ENCODE measurements around the gene RAB3A. TPM values are rescaled to one million over a fixed set of nuclear protein-coding genes. Genes with fewer than 3 reads are reported as not detected.

Gene RAB3A
- polyA plus RNA-seq, 2 of the 4 experiments (the other 2 are of a cell fraction): 0.39 to 1.0 TPM

DNA sequence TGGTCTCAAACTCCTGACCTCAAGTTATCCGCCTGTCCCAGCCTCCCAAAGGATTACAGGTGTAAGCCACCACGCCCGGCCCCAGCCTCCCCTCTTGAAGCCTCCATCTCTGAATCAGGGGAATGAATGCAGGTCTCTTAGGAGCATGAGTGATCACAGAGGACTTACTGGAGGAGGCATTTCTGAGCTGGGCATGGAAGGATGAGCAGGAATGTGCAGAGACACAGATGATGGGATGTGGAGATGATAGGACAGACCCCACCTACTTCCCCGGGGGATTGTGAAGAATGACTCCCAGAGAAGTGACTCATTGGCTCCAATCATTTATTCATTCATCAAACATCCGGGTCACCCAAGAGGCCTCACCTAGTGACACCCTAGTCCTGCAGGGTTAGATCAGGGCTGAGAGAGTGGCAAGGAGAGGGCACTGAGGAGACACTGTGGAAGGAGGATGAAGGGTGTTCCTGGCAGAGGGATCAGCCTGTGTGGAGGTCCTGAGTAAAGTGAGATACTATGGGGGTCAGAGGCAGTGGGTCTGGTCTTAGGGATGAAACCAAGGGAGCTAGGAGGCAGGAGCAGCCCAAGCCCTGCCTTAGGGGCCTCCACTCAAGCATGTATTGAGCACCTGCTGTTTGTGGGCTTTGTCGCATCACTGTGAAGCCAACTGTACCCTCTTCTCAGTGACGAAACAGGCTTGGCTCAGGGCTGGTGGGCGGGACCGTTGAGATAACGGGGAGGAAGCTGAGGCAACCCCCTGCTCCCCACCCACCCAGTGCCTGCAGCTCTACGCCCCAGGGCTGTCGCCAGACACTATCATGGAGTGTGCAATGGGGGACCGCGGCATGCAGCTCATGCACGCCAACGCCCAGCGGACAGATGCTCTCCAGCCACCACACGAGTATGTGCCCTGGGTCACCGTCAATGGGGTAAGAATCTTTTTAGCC is 27.2 kb downstream of the RAB3A start:
- Histone ChIP-seq H3K4me3 (no peak overlapping the region), H3K4me2 (no peak overlapping the region), H3K27ac (no peak overlapping the region), H3K9me3 (no peaks in the 10 kb centered on the region), H3K4me1 (peaks cover 4% of the 10 kb centered on the region; the same call in 1 of the 3 replicates)
- POLR2A ChIA-PET: interaction anchor here (1.0 kb wide), 1 partner anchor 16 kb away, joined by 4 read pairs; the partner anchor contains the start of gene MPV17L2
- 81% methylated on average over 14 of the region's 19 CpGs for WGBS (ENCODE audit: missing lambda C conversion rate)
- DNase-seq (ENCODE audit: low read depth in 1 of 2, low spot score in 1 of 2) (no peak), FAIRE-seq (no peak), ATAC-seq (no peak)
- CTCF ChIA-PET: interaction anchor here (0.9 to 2.0 kb wide), 4 partner anchors 10 to 75 kb away, joined by 3 to 10 read pairs (median 6); no protein-coding TSS in a partner anchor
- no peak for TF ChIP-seq PHF8 (IDR thresholded peaks at IDR 0.05; ENCODE audit: borderline replicate concordance, low read depth)
- no peak for TF ChIP-seq NR3C1 (IDR thresholded peaks at IDR 0.05)
- no peak for TF ChIP-seq RARB (CRISPR knock-in tag; IDR thresholded peaks at IDR 0.05)
- no peak for TF ChIP-seq ZNF302 (CRISPR knock-in tag; IDR thresholded peaks at IDR 0.05)
- peak; percentile 53 for TF ChIP-seq ZFP36 (IDR thresholded peaks at IDR 0.05; ENCODE audit: borderline replicate concordance, partially characterized antibody)
- TF ChIP-seq ZSCAN20 (CRISPR knock-in tag; IDR thresholded peaks at IDR 0.05): no peak

DNA sequence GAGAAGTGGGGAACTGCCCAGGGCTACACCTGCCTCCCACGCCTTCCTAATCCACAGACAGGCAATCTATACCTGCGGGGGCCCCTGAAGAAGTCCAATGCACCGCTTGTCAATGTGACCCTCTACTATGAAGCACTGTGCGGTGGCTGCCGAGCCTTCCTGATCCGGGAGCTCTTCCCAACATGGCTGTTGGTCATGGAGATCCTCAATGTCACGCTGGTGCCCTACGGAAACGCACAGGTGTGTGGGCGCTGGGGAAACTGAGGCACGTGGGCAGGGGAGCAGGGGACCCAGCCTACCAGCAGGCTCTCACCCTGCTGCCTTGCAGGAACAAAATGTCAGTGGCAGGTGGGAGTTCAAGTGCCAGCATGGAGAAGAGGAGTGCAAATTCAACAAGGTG is 28.9 kb downstream of the RAB3A start:
- POLR2A ChIA-PET: interaction anchor here (0.6 kb wide), 1 partner anchor 14 kb away, joined by 3 read pairs; no protein-coding TSS in a partner anchor

DNA sequence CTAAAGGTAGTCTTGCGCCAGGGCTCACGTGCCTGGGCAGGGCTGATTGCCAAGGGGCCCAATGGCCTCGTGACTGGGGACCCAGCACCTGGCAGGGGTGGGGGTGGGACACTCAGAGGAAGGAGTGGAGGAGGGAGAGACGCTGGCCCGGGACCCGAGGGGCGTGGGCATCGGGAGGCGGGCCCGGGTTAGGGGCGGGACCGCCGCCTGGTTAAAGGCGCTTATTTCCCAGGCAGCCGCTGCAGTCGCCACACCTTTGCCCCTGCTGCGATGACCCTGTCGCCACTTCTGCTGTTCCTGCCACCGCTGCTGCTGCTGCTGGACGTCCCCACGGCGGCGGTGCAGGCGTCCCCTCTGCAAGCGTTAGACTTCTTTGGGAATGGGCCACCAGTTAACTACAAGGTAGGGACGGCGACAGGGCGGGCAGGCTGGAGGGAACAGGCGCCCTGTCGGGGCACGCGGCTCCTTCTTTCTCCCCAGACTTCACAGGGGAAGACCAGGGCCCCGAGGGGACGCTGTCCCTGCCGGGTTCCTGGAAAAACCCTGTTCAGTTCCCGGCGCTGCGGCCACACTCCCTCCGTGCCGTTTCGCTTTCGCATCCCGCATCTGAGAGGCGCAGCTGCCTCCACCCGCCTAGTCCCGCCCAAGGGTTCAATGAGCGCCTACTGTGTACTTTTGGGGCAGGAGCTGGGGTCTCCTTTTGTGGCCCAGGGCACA is 30.1 kb downstream of the RAB3A start, which contains the start of gene IFI30:
IFI30 (plus strand) TSS at position 242 of the 717 bp plus-strand sequence; CDS start at position 271, 29 bp downstream.
- ATAC-seq (peak; percentile 70 to 89), FAIRE-seq (no peak), DNase-seq (ENCODE audit: low read depth in 1 of 2, low spot score in 1 of 2) (peak; percentile 45 to 68)
- TF ChIP-seq POLR2A (IDR thresholded peaks at IDR 0.05; ENCODE audit: low read length): peak; percentile 73
- no peak for TF ChIP-seq EP300 (IDR thresholded peaks at IDR 0.05)
- TF ChIP-seq, protein P1, sequence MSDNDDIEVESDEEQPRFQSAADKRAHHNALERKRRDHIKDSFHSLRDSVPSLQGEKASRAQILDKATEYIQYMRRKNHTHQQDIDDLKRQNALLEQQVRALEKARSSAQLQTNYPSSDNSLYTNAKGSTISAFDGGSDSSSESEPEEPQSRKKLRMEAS (IDR thresholded peaks at IDR 0.05): peak; percentile 51
- Histone ChIP-seq H3K4me2 (peak within 1 kb of the TSS; percentile 99), H3K9me3 (no peaks in the 10 kb centered on the region), H3K4me1 (peaks cover 4% of the 10 kb centered on the region; the same call in 1 of the 3 replicates), H3K27ac (peak within 1 kb of the TSS; percentile 52 to 77), H3K4me3 (peak within 1 kb of the TSS; percentile 62)
- WGBS (ENCODE audit: missing lambda C conversion rate): 1% methylated on average over 18 of the region's 47 CpGs
- ChIA-PET POLR2A (no interaction called here), CTCF (interaction anchor here (1.0 to 3.9 kb wide), 3 partner anchors 8 to 18 kb away, joined by 3 to 20 read pairs (median 8); no protein-coding TSS in a partner anchor)

More for the DNA sequence above, 28.9 kb downstream of the RAB3A start:
- ATAC-seq (no peak), FAIRE-seq (no peak), DNase-seq (ENCODE audit: low read depth in 1 of 2, low spot score in 1 of 2) (no peak)
- H3K9me3 ChIP-seq: no peaks in the 10 kb centered on the region
- peak overlapping the region; percentile 99; the same call in 1 of the 3 replicates for H3K4me2 ChIP-seq
- TF ChIP-seq RFX5 (IDR thresholded peaks at IDR 0.05) (no peak), GATA3 (IDR thresholded peaks at IDR 0.05; ENCODE audit: borderline replicate concordance) (no peak)
- WGBS (ENCODE audit: missing lambda C conversion rate): 97% methylated on average over 6 of the region's 11 CpGs
- CTCF ChIA-PET: interaction anchor here (0.5 to 2.0 kb wide), 3 partner anchors 13 to 305 kb away, joined by 3 to 8 read pairs (median 5); no protein-coding TSS in a partner anchor
- peaks cover 4% of the 10 kb centered on the region; the same call in 1 of the 3 replicates for H3K4me1 ChIP-seq
- no peak overlapping the region for H3K4me3 ChIP-seq
- no peak overlapping the region for H3K27ac ChIP-seq

DNA sequence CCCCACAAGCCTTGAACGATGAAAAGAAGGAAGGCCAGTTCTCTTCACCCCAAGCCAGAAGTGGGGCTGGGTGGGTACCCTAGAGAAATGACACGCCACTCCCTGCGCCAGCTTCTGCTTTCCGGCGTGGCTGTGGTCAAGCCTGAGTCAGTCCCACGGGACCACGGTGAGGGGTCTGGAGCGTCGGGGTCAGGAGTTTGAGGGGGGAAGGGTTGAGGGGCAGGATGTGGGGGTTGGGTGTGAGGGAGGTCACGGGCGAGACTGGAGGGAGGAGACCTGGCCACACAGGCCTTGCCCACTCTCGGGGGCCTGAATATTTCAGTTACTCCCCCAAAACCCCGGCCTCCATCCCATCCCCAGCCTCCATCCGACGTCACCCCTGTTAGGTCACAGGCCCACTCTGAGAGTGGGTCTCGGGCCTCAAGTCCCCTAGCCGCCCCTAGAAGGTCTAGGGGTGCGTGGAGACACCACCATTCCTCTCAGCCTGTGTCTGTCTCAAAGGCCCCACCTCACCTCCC is 30.7 kb downstream of the RAB3A start:
- no peaks in the 10 kb centered on the region for H3K9me3 ChIP-seq
- H3K27ac ChIP-seq: peak overlapping the region; percentile 52 to 77; a peak in 5 of 6 replicates
- CTCF ChIA-PET: interaction anchor here (3.9 kb wide), 1 partner anchor 12 kb away, joined by 20 read pairs; no protein-coding TSS in a partner anchor
- TF ChIP-seq, protein P2, sequence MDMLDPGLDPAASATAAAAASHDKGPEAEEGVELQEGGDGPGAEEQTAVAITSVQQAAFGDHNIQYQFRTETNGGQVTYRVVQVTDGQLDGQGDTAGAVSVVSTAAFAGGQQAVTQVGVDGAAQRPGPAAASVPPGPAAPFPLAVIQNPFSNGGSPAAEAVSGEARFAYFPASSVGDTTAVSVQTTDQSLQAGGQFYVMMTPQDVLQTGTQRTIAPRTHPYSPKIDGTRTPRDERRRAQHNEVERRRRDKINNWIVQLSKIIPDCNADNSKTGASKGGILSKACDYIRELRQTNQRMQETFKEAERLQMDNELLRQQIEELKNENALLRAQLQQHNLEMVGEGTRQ (IDR thresholded peaks at IDR 0.05): no peak
- no peak for TF ChIP-seq SMC3 (IDR thresholded peaks at IDR 0.05)
- no peak for TF ChIP-seq HOXA7 (CRISPR knock-in tag; IDR thresholded peaks at IDR 0.05)
- TF ChIP-seq JUN (IDR thresholded peaks at IDR 0.05): no peak
- TF ChIP-seq RAD21 (conservative IDR thresholded peaks at IDR 0.05 in 1 of 2, IDR thresholded peaks at IDR 0.05 in 1 of 2): no peak
- TF ChIP-seq, protein P3, sequence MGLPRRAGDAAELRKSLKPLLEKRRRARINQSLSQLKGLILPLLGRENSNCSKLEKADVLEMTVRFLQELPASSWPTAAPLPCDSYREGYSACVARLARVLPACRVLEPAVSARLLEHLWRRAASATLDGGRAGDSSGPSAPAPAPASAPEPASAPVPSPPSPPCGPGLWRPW (IDR thresholded peaks at IDR 0.05): no peak
- no peak for TF ChIP-seq RCOR1 (IDR thresholded peaks at IDR 0.05; ENCODE audit: low read depth, low read length)
- TF ChIP-seq ZFP36 (IDR thresholded peaks at IDR 0.05; ENCODE audit: borderline replicate concordance, partially characterized antibody): no peak
- TF ChIP-seq HDAC2 (IDR thresholded peaks at IDR 0.05): no peak
- TF ChIP-seq ZSCAN20 (CRISPR knock-in tag; IDR thresholded peaks at IDR 0.05): no peak
- no peak for TF ChIP-seq JUNB (IDR thresholded peaks at IDR 0.05)
- no peak for TF ChIP-seq ZNF302 (CRISPR knock-in tag; IDR thresholded peaks at IDR 0.05)
- TF ChIP-seq, protein P4, sequence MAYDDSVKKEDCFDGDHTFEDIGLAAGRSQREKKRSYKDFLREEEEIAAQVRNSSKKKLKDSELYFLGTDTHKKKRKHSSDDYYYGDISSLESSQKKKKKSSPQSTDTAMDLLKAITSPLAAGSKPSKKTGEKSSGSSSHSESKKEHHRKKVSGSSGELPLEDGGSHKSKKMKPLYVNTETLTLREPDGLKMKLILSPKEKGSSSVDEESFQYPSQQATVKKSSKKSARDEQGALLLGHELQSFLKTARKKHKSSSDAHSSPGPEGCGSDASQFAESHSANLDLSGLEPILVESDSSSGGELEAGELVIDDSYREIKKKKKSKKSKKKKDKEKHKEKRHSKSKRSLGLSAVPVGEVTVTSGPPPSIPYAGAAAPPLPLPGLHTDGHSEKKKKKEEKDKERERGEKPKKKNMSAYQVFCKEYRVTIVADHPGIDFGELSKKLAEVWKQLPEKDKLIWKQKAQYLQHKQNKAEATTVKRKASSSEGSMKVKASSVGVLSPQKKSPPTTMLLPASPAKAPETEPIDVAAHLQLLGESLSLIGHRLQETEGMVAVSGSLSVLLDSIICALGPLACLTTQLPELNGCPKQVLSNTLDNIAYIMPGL (CRISPR knock-in tag; IDR thresholded peaks at IDR 0.05; ENCODE audit: borderline replicate concordance): no peak
- no peak for TF ChIP-seq TFCP2L1 (CRISPR knock-in tag; IDR thresholded peaks at IDR 0.05)
- no peak for TF ChIP-seq NPAS2 (CRISPR knock-in tag; IDR thresholded peaks at IDR 0.05; ENCODE audit: borderline replicate concordance)
- TF ChIP-seq POLR2A (IDR thresholded peaks at IDR 0.05; ENCODE audit: low read length): no peak
- no peak for DNase-seq (ENCODE audit: low read depth in 1 of 2, low spot score in 1 of 2)
- peak overlapping the region; percentile 62; the same call in 2 of the 3 replicates for H3K4me3 ChIP-seq
- POLR2A ChIA-PET: no interaction called here
- peak; percentile 33 to 48; a peak in 2 of 6 replicates for ATAC-seq
- peak overlapping the region; percentile 99 for H3K4me2 ChIP-seq
- peaks cover 4% of the 10 kb centered on the region; the same call in 1 of the 3 replicates for H3K4me1 ChIP-seq
- FAIRE-seq: no peak
- 58% methylated on average over 9 of the region's 18 CpGs for WGBS (ENCODE audit: missing lambda C conversion rate)

All from A549 (cell line).